22Rv1 (cell line): ENCODE results near the gene ATXN7L1.

Experiments used
- H3K27ac ChIP-seq: fragments of 450-650 bp; 2 replicates; pipeline ENCODE4 v1.5.1; 2017
- ZFX ChIP-seq: fragments of 450-650 bp; IDR thresholded peaks from 2 replicates; pipeline ENCODE4 v1.6.1; 2017; ENCODE audit warnings: antibody characterized with exemption, borderline replicate concordance
- TF ChIP-seq, protein P1 (sequence below): fragments of 450-650 bp; IDR thresholded peaks from 2 replicates; pipeline ENCODE4 v1.5.1; 2017; ENCODE audit warnings: mild to moderate bottlenecking

The ATXN7L1 gene

DNA sequence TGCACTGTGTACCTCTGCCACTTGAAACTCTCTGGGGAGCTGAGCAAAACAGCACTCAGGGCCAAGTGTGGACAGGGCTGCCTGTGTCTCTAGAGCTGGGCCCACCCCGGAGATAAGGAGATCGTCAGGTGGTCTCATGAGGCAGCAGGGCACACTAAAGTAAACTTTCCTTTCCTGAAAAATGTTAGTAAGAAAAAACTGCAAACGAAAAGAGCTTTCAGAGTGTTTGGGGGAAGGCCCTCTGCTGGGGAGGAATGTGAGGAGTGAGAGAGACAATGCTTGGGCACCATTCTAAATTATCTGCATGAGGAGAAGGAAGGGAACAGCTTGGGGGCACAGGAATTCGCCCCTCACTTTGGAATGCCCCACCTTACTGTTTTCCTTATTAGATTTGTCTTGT is 127.7 kb downstream of the ATXN7L1 start:
- TF ChIP-seq ZFX: no peak
- TF ChIP-seq, protein P1, sequence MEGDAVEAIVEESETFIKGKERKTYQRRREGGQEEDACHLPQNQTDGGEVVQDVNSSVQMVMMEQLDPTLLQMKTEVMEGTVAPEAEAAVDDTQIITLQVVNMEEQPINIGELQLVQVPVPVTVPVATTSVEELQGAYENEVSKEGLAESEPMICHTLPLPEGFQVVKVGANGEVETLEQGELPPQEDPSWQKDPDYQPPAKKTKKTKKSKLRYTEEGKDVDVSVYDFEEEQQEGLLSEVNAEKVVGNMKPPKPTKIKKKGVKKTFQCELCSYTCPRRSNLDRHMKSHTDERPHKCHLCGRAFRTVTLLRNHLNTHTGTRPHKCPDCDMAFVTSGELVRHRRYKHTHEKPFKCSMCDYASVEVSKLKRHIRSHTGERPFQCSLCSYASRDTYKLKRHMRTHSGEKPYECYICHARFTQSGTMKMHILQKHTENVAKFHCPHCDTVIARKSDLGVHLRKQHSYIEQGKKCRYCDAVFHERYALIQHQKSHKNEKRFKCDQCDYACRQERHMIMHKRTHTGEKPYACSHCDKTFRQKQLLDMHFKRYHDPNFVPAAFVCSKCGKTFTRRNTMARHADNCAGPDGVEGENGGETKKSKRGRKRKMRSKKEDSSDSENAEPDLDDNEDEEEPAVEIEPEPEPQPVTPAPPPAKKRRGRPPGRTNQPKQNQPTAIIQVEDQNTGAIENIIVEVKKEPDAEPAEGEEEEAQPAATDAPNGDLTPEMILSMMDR: no peak
- H3K27ac ChIP-seq: no peak overlapping the region

DNA sequence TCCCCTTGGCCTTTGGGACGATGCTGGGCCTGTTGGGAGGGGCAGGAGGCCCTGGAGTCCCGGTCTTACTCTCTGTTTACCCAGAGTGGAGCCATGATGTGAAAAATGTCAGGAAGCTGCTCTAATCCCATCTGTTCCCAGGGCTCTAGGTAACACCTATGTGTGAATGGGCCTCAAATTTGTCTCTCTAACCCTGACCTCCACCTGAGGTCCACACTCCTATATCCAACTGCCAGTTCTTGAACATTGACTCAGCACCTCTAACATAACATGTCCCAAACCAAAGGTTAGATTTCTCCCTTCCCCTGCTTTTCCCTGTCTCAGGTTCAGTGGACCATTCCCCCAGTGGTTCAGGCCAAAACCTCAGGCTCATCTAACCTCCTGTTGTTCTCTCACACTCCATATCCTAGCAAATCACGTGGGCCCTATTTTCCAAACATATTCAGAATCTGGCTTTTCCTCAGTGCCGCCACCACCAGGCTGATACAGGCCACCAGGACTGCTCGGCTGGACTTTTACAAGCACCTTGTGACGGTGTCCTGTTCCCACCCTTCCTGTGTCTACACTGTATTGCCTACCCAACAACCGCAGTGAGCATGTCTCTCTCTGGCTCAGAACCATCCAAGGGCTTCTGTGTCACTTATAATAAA is 130.6 kb downstream of the ATXN7L1 start:
- TF ChIP-seq ZFX: no peak
- TF ChIP-seq, protein P1: peak; percentile 11; the same call in 1 of the 2 replicates
- H3K27ac ChIP-seq: no peak overlapping the region

DNA sequence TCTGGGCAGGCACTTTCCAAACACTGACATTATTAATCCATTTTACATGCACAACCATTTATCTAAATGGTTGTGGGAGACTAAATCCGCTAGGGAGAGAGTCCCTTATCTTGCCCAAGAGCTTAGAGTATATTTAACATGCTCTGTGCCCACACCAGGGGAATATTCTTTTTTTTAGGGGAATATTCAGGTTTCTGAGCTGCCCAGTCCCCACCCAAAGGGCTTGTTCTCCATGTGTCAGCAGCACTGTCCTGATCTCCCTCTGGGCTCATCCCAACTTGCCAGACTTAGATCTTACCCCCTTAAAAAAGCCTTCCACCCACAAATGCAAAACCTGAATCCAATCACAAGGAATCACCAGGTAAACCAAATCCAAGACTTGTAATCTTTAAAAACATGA is 132.1 kb downstream of the ATXN7L1 start:
- TF ChIP-seq, protein P1: no peak
- no peak for TF ChIP-seq ZFX
- no peak overlapping the region for H3K27ac ChIP-seq

DNA sequence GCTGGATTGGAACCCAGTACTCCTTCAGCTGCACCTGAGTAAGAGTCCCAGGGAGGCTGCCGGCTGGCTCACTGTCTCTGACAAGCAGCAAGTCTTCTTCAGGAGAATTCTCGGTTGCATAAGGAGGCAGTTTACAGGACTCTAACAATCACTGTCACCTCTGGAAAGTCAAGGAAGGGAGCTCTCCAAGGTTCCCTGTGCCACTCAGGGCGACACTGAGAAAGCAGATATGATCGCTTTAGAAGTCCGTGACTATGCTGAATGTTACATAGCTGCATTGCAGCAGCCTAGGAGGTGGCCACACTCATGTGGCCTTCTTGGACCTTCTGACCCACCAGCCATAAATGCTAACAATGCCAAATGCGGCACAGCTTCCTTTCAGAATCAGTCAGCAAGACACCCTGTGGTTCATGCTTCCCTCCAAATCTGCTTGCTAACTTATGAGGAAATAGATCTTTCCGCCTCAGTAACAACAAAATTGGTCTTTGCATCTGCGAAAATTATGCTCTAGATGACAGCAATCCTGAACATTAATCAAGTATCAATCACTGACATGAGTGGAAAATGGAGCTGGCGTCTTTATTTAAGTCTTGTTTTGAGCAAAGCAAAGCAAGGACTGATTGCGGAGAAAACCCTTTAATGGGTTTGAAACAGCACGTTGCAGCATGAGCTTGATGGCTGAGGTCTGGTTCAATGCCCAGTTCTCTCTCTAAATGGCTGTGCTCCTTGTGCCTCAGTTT is 132.9 kb downstream of the ATXN7L1 start:
- TF ChIP-seq ZFX: no peak
- TF ChIP-seq, protein P1: no peak
- no peak overlapping the region for H3K27ac ChIP-seq

DNA sequence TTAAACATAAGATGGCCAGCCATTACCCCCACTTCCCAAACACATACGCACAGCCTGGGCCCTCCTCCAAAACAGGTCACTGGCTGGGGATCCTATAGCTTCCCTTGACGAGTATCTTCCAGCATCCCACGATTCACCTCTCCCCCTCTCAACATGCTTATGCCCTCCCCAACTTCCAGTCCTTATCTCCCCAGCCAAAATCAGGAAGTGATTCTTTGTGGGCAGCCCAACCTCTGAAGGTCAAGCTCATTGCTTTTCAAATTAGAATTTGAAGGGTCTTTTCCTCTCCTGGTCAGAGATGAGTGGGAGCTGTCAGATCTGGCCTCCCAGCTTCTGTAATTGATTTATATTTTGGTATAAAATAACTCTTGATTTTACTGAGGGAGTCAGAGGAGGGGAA is 133.6 kb downstream of the ATXN7L1 start:
- TF ChIP-seq, protein P1: no peak

DNA sequence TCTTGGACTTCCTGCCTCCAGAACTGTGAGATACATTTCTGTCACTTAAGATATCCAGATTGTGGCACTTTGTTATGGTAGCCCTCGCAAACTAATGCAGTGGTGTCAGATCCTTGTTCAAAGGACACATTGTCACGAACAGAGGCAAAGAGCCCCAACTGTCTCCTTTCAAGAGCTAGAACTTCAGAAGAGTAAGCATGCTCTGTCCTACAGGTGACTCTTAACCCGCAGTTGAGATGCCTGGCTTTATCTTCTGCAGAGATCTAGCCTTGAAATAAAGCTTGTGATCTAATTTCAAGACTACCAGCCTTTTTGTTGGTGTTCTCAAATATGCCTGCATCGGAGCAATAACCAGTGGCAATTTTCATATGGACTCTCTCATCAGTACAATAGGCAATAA is 134.4 kb downstream of the ATXN7L1 start:
- TF ChIP-seq, protein P1: no peak
- TF ChIP-seq ZFX: no peak
- no peak overlapping the region for H3K27ac ChIP-seq

More for the DNA sequence above, 133.6 kb downstream of the ATXN7L1 start:
- H3K27ac ChIP-seq: no peak overlapping the region

DNA sequence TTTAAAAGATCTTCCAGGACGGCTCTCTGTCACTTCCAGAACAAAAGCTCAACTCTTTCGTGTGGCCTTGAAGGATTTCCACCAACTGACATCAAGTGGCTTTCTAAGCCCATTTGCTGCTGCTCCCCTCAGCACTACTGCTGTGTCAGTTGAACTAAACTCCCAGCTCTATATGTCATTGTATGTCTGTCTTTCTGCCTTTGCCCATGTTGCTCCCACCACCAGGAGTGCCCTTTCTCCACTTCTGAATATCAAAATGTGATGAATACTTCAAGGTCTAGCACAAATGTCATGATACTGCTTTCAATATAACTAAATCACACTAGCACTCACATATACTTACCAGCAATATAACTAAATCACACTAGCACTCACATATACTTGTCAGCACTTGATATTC is 138.3 kb downstream of the ATXN7L1 start:
- H3K27ac ChIP-seq: no peak overlapping the region
- no peak for TF ChIP-seq ZFX
